Osteoblast (primary cell): ENCODE data around the gene BOD1. TPM values are rescaled to one million over a fixed set of nuclear protein-coding genes. Genes with fewer than 3 reads are reported as not detected.

Source experiments
- DNase-seq: peaks from one replicate; pipeline ENCODE4 v3.0.0; 2011; ENCODE audit warnings: low spot score, mixed read lengths; ENCODE audit not compliant: insufficient read length; ENCODE audit errors: missing footprints
- H2AFZ ChIP-seq: 2 replicates; pipeline ENCODE4 v1.6.0; 2011; ENCODE audit warnings: mild to moderate bottlenecking, low read length
- H3K27ac ChIP-seq: 2 replicates; pipeline ENCODE4 v1.5.1; 2011; ENCODE audit warnings: mild to moderate bottlenecking, low read depth, low read length, moderate library complexity
- H3K27me3 ChIP-seq: 2 replicates; pipeline ENCODE4 v1.6.0; 2012; ENCODE audit warnings: mild to moderate bottlenecking, control low read depth, inconsistent platforms, low read length, moderate library complexity; ENCODE audit not compliant: insufficient read depth
- H3K36me3 ChIP-seq: 2 replicates; pipeline ENCODE4 v1.5.1; 2011; ENCODE audit warnings: mild to moderate bottlenecking, low read length, control low read depth, moderate library complexity; ENCODE audit not compliant: insufficient read depth
- H3K4me1 ChIP-seq: 2 replicates; pipeline ENCODE4 v1.5.1; 2011; ENCODE audit warnings: mild to moderate bottlenecking, low read length, control low read depth, moderate library complexity; ENCODE audit not compliant: insufficient read depth
- H3K4me2 ChIP-seq: 2 replicates; pipeline ENCODE4 v1.6.0; 2011; ENCODE audit warnings: mild to moderate bottlenecking, low read length; ENCODE audit not compliant: insufficient read depth
- H3K4me3 ChIP-seq: fragments of 200-600 bp; sonication (generic); 3 replicates; pipeline ENCODE4 v1.5.1; 2012; ENCODE audit warnings: mild to moderate bottlenecking, low read length, inconsistent platforms; ENCODE audit not compliant: insufficient read depth
- H3K79me2 ChIP-seq: 2 replicates; pipeline ENCODE4 v1.6.0; 2012; ENCODE audit warnings: mild to moderate bottlenecking, low read length, control low read depth, inconsistent platforms; ENCODE audit not compliant: insufficient read depth
- H3K9me3 ChIP-seq: 2 replicates; pipeline ENCODE4 v1.5.1; 2011; ENCODE audit warnings: low read depth, low read length, control low read depth
- H4K20me1 ChIP-seq: 2 replicates; pipeline ENCODE4 v1.6.0; 2012; ENCODE audit warnings: mild to moderate bottlenecking, low read length, control low read depth; ENCODE audit not compliant: insufficient read depth
- total RNA-seq: library from RNA; depleted of rRNA; stranded (reverse); fragments of >200 nt; gene quantifications from 2 replicates; pipeline ENCODE4 v1.2.3, GENCODE V29; 2012
- TF ChIP-seq, protein P1 (sequence below): IDR thresholded peaks from 2 replicates; pipeline ENCODE4 v1.5.1; 2011; ENCODE audit warnings: mild to moderate bottlenecking, low read depth, low read length, moderate library complexity; ENCODE audit errors: extremely low read depth

Gene BOD1
- total RNA-seq, 1 donor, result 90.5 TPM

DNA sequence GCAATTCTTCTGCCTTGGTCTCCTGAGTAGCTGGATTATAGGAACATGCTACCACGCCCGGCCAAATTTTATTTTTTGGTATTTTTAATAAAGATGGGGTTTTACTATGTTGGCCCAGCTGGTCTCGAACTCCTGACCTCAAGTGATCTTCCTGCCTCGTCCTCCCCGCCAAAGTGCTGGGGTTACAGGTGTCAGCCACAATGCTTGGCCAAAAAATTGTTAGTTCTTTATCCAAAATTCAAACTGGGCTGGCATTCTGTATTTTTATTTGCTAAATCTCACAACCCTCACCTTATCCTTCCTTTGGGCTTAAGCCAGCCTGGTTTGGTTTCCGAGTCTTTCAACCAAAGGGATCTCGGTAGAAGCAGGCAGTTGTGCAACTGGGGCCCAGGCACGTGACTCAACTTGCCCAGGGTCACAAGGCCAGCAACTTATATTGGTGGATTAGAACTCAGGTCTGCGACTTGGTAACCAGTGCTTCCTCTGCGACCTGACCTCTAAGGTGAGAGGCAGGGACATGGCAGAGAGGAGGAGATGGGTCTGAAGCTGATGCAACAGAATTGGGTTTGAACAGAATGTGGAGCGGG is 26.5 kb upstream of the BOD1 start:
- no peak overlapping the region for H3K27ac ChIP-seq
- no peak for DNase-seq
- TF ChIP-seq, protein P1, sequence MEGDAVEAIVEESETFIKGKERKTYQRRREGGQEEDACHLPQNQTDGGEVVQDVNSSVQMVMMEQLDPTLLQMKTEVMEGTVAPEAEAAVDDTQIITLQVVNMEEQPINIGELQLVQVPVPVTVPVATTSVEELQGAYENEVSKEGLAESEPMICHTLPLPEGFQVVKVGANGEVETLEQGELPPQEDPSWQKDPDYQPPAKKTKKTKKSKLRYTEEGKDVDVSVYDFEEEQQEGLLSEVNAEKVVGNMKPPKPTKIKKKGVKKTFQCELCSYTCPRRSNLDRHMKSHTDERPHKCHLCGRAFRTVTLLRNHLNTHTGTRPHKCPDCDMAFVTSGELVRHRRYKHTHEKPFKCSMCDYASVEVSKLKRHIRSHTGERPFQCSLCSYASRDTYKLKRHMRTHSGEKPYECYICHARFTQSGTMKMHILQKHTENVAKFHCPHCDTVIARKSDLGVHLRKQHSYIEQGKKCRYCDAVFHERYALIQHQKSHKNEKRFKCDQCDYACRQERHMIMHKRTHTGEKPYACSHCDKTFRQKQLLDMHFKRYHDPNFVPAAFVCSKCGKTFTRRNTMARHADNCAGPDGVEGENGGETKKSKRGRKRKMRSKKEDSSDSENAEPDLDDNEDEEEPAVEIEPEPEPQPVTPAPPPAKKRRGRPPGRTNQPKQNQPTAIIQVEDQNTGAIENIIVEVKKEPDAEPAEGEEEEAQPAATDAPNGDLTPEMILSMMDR, result no peak

DNA sequence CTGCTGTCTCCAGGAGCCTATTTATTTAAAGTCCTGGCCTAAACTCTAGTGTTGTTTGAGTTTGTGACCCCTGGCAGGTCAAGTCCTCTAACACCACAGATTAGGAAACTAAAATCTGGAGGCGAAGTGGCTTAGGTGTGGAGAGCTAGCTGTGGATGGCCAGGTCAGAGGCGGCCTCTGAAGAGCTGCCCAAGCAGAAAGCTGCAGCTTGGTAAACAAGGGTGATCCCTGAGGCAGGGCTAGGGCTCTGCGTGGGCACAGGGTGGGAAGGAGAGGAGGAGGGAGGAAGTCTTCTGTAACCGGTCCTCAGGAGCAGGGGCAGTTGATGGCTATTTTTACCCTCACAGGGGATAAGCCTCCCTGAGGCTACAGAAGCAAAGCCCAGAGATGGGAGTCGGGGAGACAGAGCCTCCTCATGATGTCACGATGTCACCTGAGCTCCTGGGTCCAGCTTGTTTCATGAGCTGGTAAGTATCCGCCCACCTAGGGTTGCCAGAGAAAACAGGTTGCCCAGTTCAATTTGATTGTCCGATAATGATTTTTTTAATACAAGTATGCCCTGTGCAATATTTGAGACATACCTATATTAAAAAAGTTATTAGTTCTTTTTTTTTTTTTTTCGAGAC is 25.9 kb upstream of the BOD1 start:
- Histone ChIP-seq H3K27me3 (no peaks in the 10 kb centered on the region), H3K4me1 (no peaks in the 10 kb centered on the region), H4K20me1 (no peaks in the 10 kb centered on the region), H3K27ac (no peak overlapping the region), H3K36me3 (no peaks in the 10 kb centered on the region), H3K79me2 (no peaks in the 10 kb centered on the region), H3K4me2 (no peak overlapping the region), H3K9me3 (no peaks in the 10 kb centered on the region), H3K4me3 (no peak overlapping the region), H2AFZ (no peak overlapping the region)
- TF ChIP-seq, protein P1, result no peak
- DNase-seq, result no peak

More for the DNA sequence above, 26.5 kb upstream of the BOD1 start:
- Histone ChIP-seq H3K4me3 (no peak overlapping the region), H3K4me2 (no peak overlapping the region), H3K4me1 (no peaks in the 10 kb centered on the region), H3K79me2 (no peaks in the 10 kb centered on the region), H2AFZ (no peak overlapping the region), H3K9me3 (no peaks in the 10 kb centered on the region), H3K36me3 (no peaks in the 10 kb centered on the region), H4K20me1 (no peaks in the 10 kb centered on the region), H3K27me3 (no peaks in the 10 kb centered on the region)

DNA sequence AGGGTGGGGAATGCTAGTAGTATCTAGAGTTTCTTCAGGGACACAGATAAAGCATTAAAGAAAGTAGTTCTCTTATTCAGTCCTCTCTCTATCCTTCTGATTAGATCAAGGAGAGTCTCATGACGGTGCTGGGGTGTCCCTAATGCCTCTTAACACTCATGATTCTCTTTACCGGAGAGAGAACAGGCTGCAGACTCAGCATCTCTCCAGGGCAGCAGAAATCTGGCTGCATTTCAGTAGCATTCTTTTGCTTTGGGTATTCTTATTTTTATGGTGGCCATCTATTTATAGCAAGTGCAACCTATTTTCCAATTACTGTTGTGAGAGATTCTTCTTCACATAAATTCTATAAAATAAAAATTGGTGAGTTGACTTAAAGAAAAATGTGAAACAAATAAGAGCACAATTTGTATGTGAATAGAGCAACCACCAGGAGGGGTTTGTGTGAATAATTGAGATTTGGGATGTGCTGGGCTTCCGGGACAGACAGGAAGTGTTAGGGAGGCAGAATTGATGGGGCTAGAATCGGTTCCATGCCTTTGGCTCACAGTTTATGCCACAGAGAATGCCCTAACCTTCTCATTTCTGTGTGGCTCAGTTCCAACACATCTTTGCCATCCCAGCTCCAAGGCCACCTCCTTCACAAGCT is 23.8 kb upstream of the BOD1 start:
- Histone ChIP-seq H3K9me3 (no peaks in the 10 kb centered on the region), H3K79me2 (no peaks in the 10 kb centered on the region), H3K27me3 (no peaks in the 10 kb centered on the region), H2AFZ (no peak overlapping the region), H4K20me1 (no peaks in the 10 kb centered on the region), H3K4me1 (no peaks in the 10 kb centered on the region), H3K4me2 (no peak overlapping the region), H3K27ac (no peak overlapping the region), H3K4me3 (no peak overlapping the region), H3K36me3 (no peaks in the 10 kb centered on the region)
- TF ChIP-seq, protein P1, result no peak
- no peak for DNase-seq
